ENCODE data around the gene SETD2.
A peak's percentile ranks its signal among the peaks of the same experiment; 100 is the strongest.
"Not testable (repeated sequence)": the region's sequence is repeated elsewhere in the genome, so short reads cannot be mapped to it uniquely, and the experiment has no call there.

SETD2 gene

GRCh38 chr3:47152578-47152977, 11.3 kb downstream of the SETD2 start:
- no peak for DNase-seq (ENCODE audit: low spot score)

- no peak for DNase-seq (ENCODE audit: low spot score)
These were observed 12.1 kb downstream of the SETD2 start for GRCh38 chr3:47151836-47152235.

- DNase-seq (ENCODE audit: low spot score) = no peak
These were observed 14.5 kb downstream of the SETD2 start for GRCh38 chr3:47149339-47149933.

- DNase-seq (ENCODE audit: low spot score) = no peak
These were observed 18.6 kb downstream of the SETD2 start for GRCh38 chr3:47145272-47145671.

- DNase-seq (ENCODE audit: low spot score) = no peak
These were observed 20.8 kb downstream of the SETD2 start for GRCh38 chr3:47143068-47143467.

GRCh38 chr3:47142536-47142935, 21.4 kb downstream of the SETD2 start:
- DNase-seq (ENCODE audit: low spot score) = not testable (repeated sequence)

GRCh38 chr3:47140973-47141461, 22.9 kb downstream of the SETD2 start:
- DNase-seq (ENCODE audit: low spot score) = not testable (repeated sequence)

GRCh38 chr3:47140553-47140952, 23.4 kb downstream of the SETD2 start:
- DNase-seq (ENCODE audit: low spot score) = not testable (repeated sequence)

GRCh38 chr3:47134311-47134710, 29.6 kb downstream of the SETD2 start:
- no peak for DNase-seq (ENCODE audit: low spot score)

GRCh38 chr3:47133641-47134040, 30.3 kb downstream of the SETD2 start:
- DNase-seq (ENCODE audit: low spot score) = no peak

- DNase-seq (ENCODE audit: low spot score) = no peak
These were observed 33.4 kb downstream of the SETD2 start for GRCh38 chr3:47130557-47130956.

GRCh38 chr3:47128137-47128536, 35.8 kb downstream of the SETD2 start:
- DNase-seq (ENCODE audit: low spot score) = no peak

- DNase-seq (ENCODE audit: low spot score) = no peak
These were observed 40.1 kb downstream of the SETD2 start for GRCh38 chr3:47123857-47124256.

GRCh38 chr3:47121409-47121808, 42.5 kb downstream of the SETD2 start:
- no peak for DNase-seq (ENCODE audit: low spot score)

- DNase-seq (ENCODE audit: low spot score) = no peak
These were observed 43.8 kb downstream of the SETD2 start for GRCh38 chr3:47120138-47120537.

- DNase-seq (ENCODE audit: low spot score) = not testable (repeated sequence)
These were observed 44.5 kb downstream of the SETD2 start for GRCh38 chr3:47119387-47119786.

GRCh38 chr3:47117807-47118364, 46.0 kb downstream of the SETD2 start:
- no peak for DNase-seq (ENCODE audit: low spot score)

GRCh38 chr3:47115524-47115923, 48.4 kb downstream of the SETD2 start:
- DNase-seq (ENCODE audit: low spot score) = not testable (repeated sequence)

GRCh38 chr3:47113669-47114365, 50.1 kb downstream of the SETD2 start:
- peak; percentile 47 for DNase-seq (ENCODE audit: low spot score)

GRCh38 chr3:47112997-47113396, 50.9 kb downstream of the SETD2 start:
- DNase-seq (ENCODE audit: low spot score) = no peak

- no peak for DNase-seq (ENCODE audit: low spot score)
These were observed 54.5 kb downstream of the SETD2 start for GRCh38 chr3:47109393-47109792.

- DNase-seq (ENCODE audit: low spot score) = peak; percentile 32
These were observed 55.4 kb downstream of the SETD2 start for GRCh38 chr3:47108546-47108945.

- DNase-seq (ENCODE audit: low spot score) = no peak
These were observed 59.7 kb downstream of the SETD2 start for GRCh38 chr3:47104259-47104658.
